ENCODE measurements around the gene OR2B2.

The OR2B2 gene

GRCh38 chr6:27861276-27861840 lies 50.8 kb downstream of the OR2B2 start:
- TF ChIP-seq TAF1 (IDR thresholded peaks at IDR 0.05; ENCODE audit: borderline replicate concordance, insufficient read depth, low read length) = no peak
- TF ChIP-seq REST (IDR thresholded peaks at IDR 0.05; ENCODE audit: insufficient read depth in 1 of 2, low read depth in 2 of 2, low read length in 2 of 2) = no peak
- no peak for TF ChIP-seq FOXP2 (optimal IDR thresholded peaks at IDR 0.05; ENCODE audit: borderline replicate concordance, extremely low read depth, extremely low read length, insufficient read depth)

Measured in PFSK-1 (cell line).